Suppressor macrophage (primary cell): ENCODE results near the gene RNF225.
"Not testable (repeated sequence)": the region's sequence is repeated elsewhere in the genome, so short reads cannot be mapped to it uniquely, and the experiment has no call there.

Experiments
- DNase-seq, 4 experiments: peaks; one replicate each; pipeline ENCODE4 v3.0.0-alpha.2; 2020 to 2022

The RNF225 gene

GRCh38 chr19:58409010-58409790 lies 13.7 kb downstream of the RNF225 start:
- DNase-seq = peak in 3 of 4 experiments; percentile 30 to 44 (median 31)

- no peak for DNase-seq
Measured at GRCh38 chr19:58416604-58417003, 21.1 kb downstream of the RNF225 start.

- no peak for DNase-seq
Measured at GRCh38 chr19:58417071-58417470, 21.6 kb downstream of the RNF225 start.

- DNase-seq = no peak
Measured at GRCh38 chr19:58428617-58429016, 33.2 kb downstream of the RNF225 start.

- no peak for DNase-seq
Measured at GRCh38 chr19:58429745-58430144, 34.3 kb downstream of the RNF225 start.

- no peak for DNase-seq
Measured at GRCh38 chr19:58434217-58434616, 38.8 kb downstream of the RNF225 start.

GRCh38 chr19:58439576-58440554 lies 44.4 kb downstream of the RNF225 start, which contains the start of gene ZNF132:
ZNF132 (minus strand) TSS chr19:58440153; CDS start chr19:58439821, 332 bp downstream.
- peak; percentile 98 to 100 (median 98) for DNase-seq

GRCh38 chr19:58440556-58440955 lies 45.1 kb downstream of the RNF225 start:
- no peak for DNase-seq

GRCh38 chr19:58442986-58443385 lies 47.5 kb downstream of the RNF225 start:
- not testable (repeated sequence) for DNase-seq
